Cardiac fibroblast (primary cell): ENCODE results near the gene RASGRP1.

Source experiments
- DNase-seq, 2 donors: peaks; one replicate each; pipeline versions ENCODE4 v3.0.0 to v3.0.0-alpha.2; 2010; ENCODE audit warnings: low read depth in 2 of 2
- H3K4me3 ChIP-seq, 2 donors: replicated peaks in 1 of 2; 1 replicate in 1 of 2; 2 replicates in 1 of 2; pipeline ENCODE4 v1.5.1; 2011; ENCODE audit warnings: low read depth in 2 of 2, low read length in 2 of 2, mild to moderate bottlenecking in 2 of 2, moderate library complexity in 1 of 2
- CTCF ChIP-seq: IDR thresholded peaks from one replicate; pipeline ENCODE4 v1.5.1; 2011; ENCODE audit warnings: low read depth, mild to moderate bottlenecking, low read length, inconsistent platforms

Gene RASGRP1

GRCh38 chr15:38453971-38454695 is 110.5 kb downstream of the RASGRP1 start, which contains the start of gene FAM98B:
Gene FAM98B, plus strand, starts transcription at chr15:38454127. Its CDS starts 35 bp downstream, at chr15:38454162.
- H3K4me3 ChIP-seq: peak within 1 kb of the TSS; percentile 75 to 94
- no peak for TF ChIP-seq CTCF
- peak; percentile 93 for DNase-seq

- TF ChIP-seq CTCF: no peak
- no peak overlapping the region for H3K4me3 ChIP-seq
- no peak for DNase-seq
Observed at GRCh38 chr15:38441130-38441519, 123.5 kb downstream of the RASGRP1 start.

- TF ChIP-seq CTCF: peak; percentile 94
- no peak overlapping the region for H3K4me3 ChIP-seq
- peak; percentile 73 to 76 for DNase-seq
Observed at GRCh38 chr15:38440353-38441129, 124.1 kb downstream of the RASGRP1 start.
